OCI-LY1 (cell line): ENCODE results near the gene B4GALT1.

Experiments
- EZH2 ChIP-seq: fragments of 200-600 bp; sonication (generic), shearing (Covaris generic); IDR thresholded peaks from 2 replicates; pipeline ENCODE4 v1.8.0; 2017; ENCODE audit warnings: borderline replicate concordance, mixed run types, mild to moderate bottlenecking, antibody characterized with exemption, low read length, moderate library complexity, mixed read lengths
- TF ChIP-seq, protein P1 (sequence below): fragments of 200-600 bp; sonication (generic), shearing (Covaris generic); IDR thresholded peaks from 2 replicates; pipeline ENCODE4 v1.5.1; 2017; ENCODE audit warnings: mild to moderate bottlenecking, antibody characterized with exemption, low read length, moderate library complexity, mixed read lengths

DNA sequence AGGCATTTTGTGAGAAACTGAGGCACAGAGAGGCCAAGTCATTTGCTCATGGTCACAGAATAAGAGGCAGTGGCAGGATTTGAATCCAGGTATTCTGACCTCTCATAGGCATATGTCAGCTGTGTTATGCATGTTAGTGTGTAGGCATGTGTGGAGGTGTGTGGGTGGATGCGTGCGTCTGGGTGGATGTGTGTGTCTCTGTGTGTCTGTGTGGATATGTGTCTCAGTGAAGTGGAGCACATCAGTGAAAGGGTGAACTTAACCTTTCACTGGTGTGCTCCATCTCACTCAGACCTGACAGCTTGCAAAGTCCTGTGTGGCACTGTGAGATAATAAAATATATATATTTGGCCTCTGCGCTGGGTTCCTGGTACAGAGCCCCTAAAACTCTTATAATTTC lies 58.7 kb downstream of the B4GALT1 start:
- no peak for TF ChIP-seq EZH2
- TF ChIP-seq, protein P1, sequence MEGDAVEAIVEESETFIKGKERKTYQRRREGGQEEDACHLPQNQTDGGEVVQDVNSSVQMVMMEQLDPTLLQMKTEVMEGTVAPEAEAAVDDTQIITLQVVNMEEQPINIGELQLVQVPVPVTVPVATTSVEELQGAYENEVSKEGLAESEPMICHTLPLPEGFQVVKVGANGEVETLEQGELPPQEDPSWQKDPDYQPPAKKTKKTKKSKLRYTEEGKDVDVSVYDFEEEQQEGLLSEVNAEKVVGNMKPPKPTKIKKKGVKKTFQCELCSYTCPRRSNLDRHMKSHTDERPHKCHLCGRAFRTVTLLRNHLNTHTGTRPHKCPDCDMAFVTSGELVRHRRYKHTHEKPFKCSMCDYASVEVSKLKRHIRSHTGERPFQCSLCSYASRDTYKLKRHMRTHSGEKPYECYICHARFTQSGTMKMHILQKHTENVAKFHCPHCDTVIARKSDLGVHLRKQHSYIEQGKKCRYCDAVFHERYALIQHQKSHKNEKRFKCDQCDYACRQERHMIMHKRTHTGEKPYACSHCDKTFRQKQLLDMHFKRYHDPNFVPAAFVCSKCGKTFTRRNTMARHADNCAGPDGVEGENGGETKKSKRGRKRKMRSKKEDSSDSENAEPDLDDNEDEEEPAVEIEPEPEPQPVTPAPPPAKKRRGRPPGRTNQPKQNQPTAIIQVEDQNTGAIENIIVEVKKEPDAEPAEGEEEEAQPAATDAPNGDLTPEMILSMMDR = no peak
